Endothelial cell of umbilical vein (primary cell): ENCODE results near the gene RNGTT. TPM values are rescaled to one million over a fixed set of nuclear protein-coding genes. Genes with fewer than 3 reads are reported as not detected.

ENCODE experiments used
- BruUV-seq: library from RNA; stranded (reverse); fragments of 400-500 nt; replicated peaks from 2 replicates; lab custom pipeline; 2021; lab: Mats Ljungman, UMichigan
- CTCF ChIA-PET: fragments of 300-600, 350-600 bp; sonication (Branson Sonifier 250); formaldehyde crosslinking; loops from one replicate; lab custom pipeline; 2021; ENCODE audit warnings: antibody characterized with exemption, inconsistent platforms; lab: Charles Lee
- POLR2A ChIA-PET: fragments of 300-600, 350-600 bp; sonication (Branson Sonifier 250); formaldehyde crosslinking; loops from one replicate; lab custom pipeline; 2021; ENCODE audit warnings: antibody characterized with exemption, inconsistent platforms; lab: Charles Lee
- DNase-seq: peaks from one replicate; pipeline ENCODE4 v3.0.0-alpha.2; 2011; ENCODE audit warnings: low read depth, low spot score
- FAIRE-seq: peaks from 2 replicates; lab custom pipeline; 2011; peaks lifted over from hg19 to GRCh38; lab: Jason Lieb, UNC
- H2AFZ ChIP-seq: 2 replicates; pipeline ENCODE4 v1.6.0; 2012; ENCODE audit warnings: low read depth, low read length, control low read depth, inconsistent platforms
- H3K27ac ChIP-seq: 2 replicates; pipeline ENCODE4 v1.5.1; 2011; ENCODE audit warnings: low read depth, mild to moderate bottlenecking, control low read depth, low read length, moderate library complexity; ENCODE audit not compliant: insufficient read depth
- H3K27me3 ChIP-seq, 2 experiments: 2 replicates each; pipeline versions ENCODE4 v1.6.0 to v1.6.1; 2011; ENCODE audit warnings: low read length in 2 of 2, mixed read lengths in 1 of 2; ENCODE audit not compliant: control insufficient read depth in 2 of 2, insufficient read depth in 2 of 2
- H3K36me3 ChIP-seq, 2 experiments: 2 replicates in 1 of 2; 3 replicates in 1 of 2; pipeline ENCODE4 v1.5.1; 2011; ENCODE audit warnings: low read length in 2 of 2, mild to moderate bottlenecking in 1 of 2, moderate library complexity in 1 of 2; ENCODE audit not compliant: control insufficient read depth in 2 of 2, insufficient read depth in 2 of 2; ENCODE audit errors: extremely low read depth in 1 of 2
- H3K4me1 ChIP-seq: 3 replicates; pipeline ENCODE4 v1.5.1; 2011; ENCODE audit warnings: mild to moderate bottlenecking, low read length; ENCODE audit not compliant: control insufficient read depth, insufficient read depth; ENCODE audit errors: extremely low read depth
- H3K4me2 ChIP-seq: 2 replicates; pipeline ENCODE4 v1.6.1; 2011; ENCODE audit warnings: low read length, control low read depth, mixed read lengths; ENCODE audit not compliant: insufficient read depth
- H3K4me3 ChIP-seq, 3 experiments: fragments of 200-600 bp in 1 of 3; sonication (generic), shearing (Covaris generic) in 1 of 3; replicated peaks in 1 of 3; 2 replicates each; pipeline ENCODE4 v1.5.1; 2011 to 2016; ENCODE audit warnings: control low read depth in 3 of 3, low read length in 3 of 3, mild to moderate bottlenecking in 2 of 3, inconsistent platforms in 1 of 3, low read depth in 1 of 3, moderate library complexity in 1 of 3; ENCODE audit not compliant: insufficient read depth in 1 of 3
- H3K79me2 ChIP-seq: 2 replicates; pipeline ENCODE4 v1.6.0; 2012; ENCODE audit warnings: low read length, inconsistent platforms; ENCODE audit not compliant: control insufficient read depth, insufficient read depth
- H3K9ac ChIP-seq: replicated peaks from 2 replicates; pipeline ENCODE3; 2011; ENCODE audit warnings: low read length, control low read depth; ENCODE audit not compliant: insufficient read depth; ENCODE audit errors: extremely low read depth
- H3K9me1 ChIP-seq: replicated peaks from 3 replicates; pipeline ENCODE4 v1.6.0; 2011; ENCODE audit warnings: mild to moderate bottlenecking, low read length; ENCODE audit not compliant: control insufficient read depth, insufficient read depth; ENCODE audit errors: extremely low read depth
- H3K9me3 ChIP-seq: replicated peaks from 2 replicates; pipeline ENCODE4 v1.5.1; 2012; ENCODE audit warnings: low read length, inconsistent platforms; ENCODE audit not compliant: control insufficient read depth, insufficient read depth
- H4K20me1 ChIP-seq: replicated peaks from 2 replicates; pipeline ENCODE3; 2011; ENCODE audit warnings: mild to moderate bottlenecking, low read length; ENCODE audit not compliant: control insufficient read depth, insufficient read depth; ENCODE audit errors: extremely low read depth
- CTCF ChIP-seq, 2 donors: IDR thresholded peaks; 1 replicate in 1 of 2; 2 replicates in 1 of 2; pipeline ENCODE4 v1.5.1; 2011; ENCODE audit warnings: low read length in 2 of 2, mild to moderate bottlenecking in 2 of 2, moderate library complexity in 2 of 2, control low read depth in 1 of 2, inconsistent platforms in 1 of 2, low read depth in 1 of 2; ENCODE audit not compliant: insufficient read depth in 1 of 2; ENCODE audit errors: extremely low read depth in 1 of 2
- EZH2 ChIP-seq: IDR thresholded peaks from 2 replicates; pipeline ENCODE4 v1.6.1; 2012; ENCODE audit warnings: borderline replicate concordance, low read depth, mild to moderate bottlenecking, moderate library complexity, low read length, inconsistent platforms; ENCODE audit not compliant: severe bottlenecking
- FOS ChIP-seq: IDR thresholded peaks from 2 replicates; pipeline ENCODE4 v1.6.1; 2011; ENCODE audit warnings: mild to moderate bottlenecking, low read length, moderate library complexity, borderline replicate concordance; ENCODE audit not compliant: insufficient read depth
- GATA2 ChIP-seq: IDR thresholded peaks from 2 replicates; pipeline ENCODE4 v1.7.0; 2011; ENCODE audit warnings: low read depth, mild to moderate bottlenecking, moderate library complexity, mixed read lengths, low read length; ENCODE audit not compliant: insufficient read length, insufficient read depth
- JUN ChIP-seq: IDR thresholded peaks from 2 replicates; pipeline ENCODE4 v1.6.1; 2011; ENCODE audit warnings: borderline replicate concordance, low read depth; ENCODE audit not compliant: insufficient read length, insufficient read depth
- MYC ChIP-seq: IDR thresholded peaks from one replicate; pipeline ENCODE4 v1.6.1; 2011; ENCODE audit warnings: mild to moderate bottlenecking, low read depth, low read length
- POLR2A ChIP-seq: IDR thresholded peaks from 2 replicates; pipeline ENCODE4 v1.6.1; 2012; ENCODE audit warnings: low read depth, mild to moderate bottlenecking, control low read depth, low read length
- POLR2AphosphoS5 ChIP-seq: IDR thresholded peaks from 2 replicates; pipeline ENCODE4 v1.6.1; 2012; ENCODE audit warnings: low read depth, mild to moderate bottlenecking, control low read depth, low read length, moderate library complexity; ENCODE audit not compliant: insufficient read depth
- dilution Hi-C: fragments of 300-500 bp; cut with MboI; formaldehyde crosslinking; loops from one replicate; pipeline ENCODE4 v1.15.0; 2019; ENCODE audit warnings: low sequenced_read_pairs; ENCODE audit not compliant: extremely low pct_ligation_motif_present
- intact Hi-C: fragments of 100-400 bp; cut with micrococcal nuclease; formaldehyde crosslinking; loops from one replicate; pipeline ENCODE4 v1.10.0; 2022
- polyA plus RNA-seq, 4 experiments: library from polyadenylated mRNA; depleted of rRNA in 3 of 4; stranded (reverse) in 3 of 4; unstranded in 1 of 4; fragments of >200 nt; gene quantifications; 2 replicates each; pipeline versions ENCODE4 v1.2.1 to v1.2.3, GENCODE V29; 2011 to 2012; ENCODE audit warnings: missing spikeins in 1 of 4
- total RNA-seq: library from RNA; stranded (reverse); gene quantifications from 2 replicates; pipeline ENCODE4 v1.2.3, GENCODE V29; 2021
- TF ChIP-seq, protein P1 (sequence below): IDR thresholded peaks from 2 replicates; pipeline ENCODE4 v1.6.1; 2011; ENCODE audit not compliant: insufficient read depth, insufficient read length

RNGTT gene
- total and polyA plus RNA-seq, 2 donors (not counting 3 experiments of a cell fraction or from before 2014, with no cell fraction given): 2.1 to 13.1 TPM

GRCh38 chr6:88840796-88841539 lies 122.5 kb downstream of the RNGTT start:
- no peaks in the 10 kb centered on the region for H3K27me3 ChIP-seq
- no peaks in the 10 kb centered on the region for H3K4me1 ChIP-seq
- ChIA-PET POLR2A (no interaction called here), CTCF (interaction anchor here (2.1 kb wide), 1 partner anchor 30 kb away, joined by 7 read pairs; no protein-coding TSS in a partner anchor)
- no peaks in the 10 kb centered on the region for H3K79me2 ChIP-seq
- H3K9ac ChIP-seq: no peak overlapping the region
- no peaks in the 10 kb centered on the region for H3K9me3 ChIP-seq
- no peaks in the 10 kb centered on the region for H4K20me1 ChIP-seq
- FAIRE-seq (no peak), DNase-seq (no peak)
- no peak overlapping the region for H2AFZ ChIP-seq
- no peak overlapping the region for H3K4me3 ChIP-seq
- dilution Hi-C loops (no loop called here), intact Hi-C loops (no loop called here)
- H3K9me1 ChIP-seq: no peaks in the 10 kb centered on the region
- no peak for TF ChIP-seq GATA2
- TF ChIP-seq EZH2: no peak
- TF ChIP-seq, protein P1, sequence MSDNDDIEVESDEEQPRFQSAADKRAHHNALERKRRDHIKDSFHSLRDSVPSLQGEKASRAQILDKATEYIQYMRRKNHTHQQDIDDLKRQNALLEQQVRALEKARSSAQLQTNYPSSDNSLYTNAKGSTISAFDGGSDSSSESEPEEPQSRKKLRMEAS: no peak
- TF ChIP-seq JUN: no peak
- no peak for TF ChIP-seq FOS
- no peak overlapping the region for H3K27ac ChIP-seq
- no peaks in the 10 kb centered on the region for H3K36me3 ChIP-seq
- no TSS peak for BruUV-seq
- H3K4me2 ChIP-seq: no peak overlapping the region

DNA sequence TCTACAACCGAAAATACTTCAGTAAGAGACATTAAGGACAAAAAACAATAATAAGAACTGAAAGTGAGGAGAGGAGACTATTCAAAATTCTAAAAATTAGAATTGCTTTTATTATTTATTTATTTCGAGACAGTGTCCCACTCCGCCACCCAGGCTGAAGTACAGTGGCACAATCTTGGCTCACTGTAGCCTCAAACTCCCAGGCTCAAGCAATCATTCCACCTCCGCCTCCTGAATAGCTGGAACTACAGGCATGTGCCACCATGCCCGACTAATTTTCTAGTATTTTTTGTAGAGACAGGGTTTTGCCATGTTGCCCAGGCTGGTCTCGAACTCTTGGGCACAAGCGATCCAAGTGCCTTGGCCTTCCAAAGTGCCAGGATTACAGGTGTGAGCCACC lies 123.1 kb downstream of the RNGTT start:
- H3K27me3 ChIP-seq: no peaks in the 10 kb centered on the region
- no peak for FAIRE-seq
- H3K4me2 ChIP-seq: no peak overlapping the region
- H3K4me3 ChIP-seq: no peak overlapping the region
- no peak for TF ChIP-seq JUN
- no peak for TF ChIP-seq POLR2AphosphoS5
- TF ChIP-seq POLR2A: no peak
- TF ChIP-seq CTCF (IDR thresholded peaks at IDR 0.05; ENCODE audit: extremely low read depth in 1 of 2, insufficient read depth in 1 of 2, low read depth in 1 of 2, low read length in 2 of 2): no peak
- no peak for TF ChIP-seq GATA2
- no peak for TF ChIP-seq FOS
- no peak for TF ChIP-seq MYC
- TF ChIP-seq, protein P1: no peak
- TF ChIP-seq EZH2: no peak
- H3K9ac ChIP-seq: no peak overlapping the region
- no peaks in the 10 kb centered on the region for H3K79me2 ChIP-seq
- BruUV-seq: no TSS peak
- no peaks in the 10 kb centered on the region for H3K36me3 ChIP-seq
- DNase-seq: no peak
- no peaks in the 10 kb centered on the region for H3K4me1 ChIP-seq
- H4K20me1 ChIP-seq: no peaks in the 10 kb centered on the region
- H3K9me1 ChIP-seq: no peaks in the 10 kb centered on the region
- dilution Hi-C loops: no loop called here
- POLR2A ChIA-PET: no interaction called here
- H3K9me3 ChIP-seq: no peaks in the 10 kb centered on the region
- no peak overlapping the region for H2AFZ ChIP-seq
- CTCF ChIA-PET: interaction anchor here (0.8 to 2.1 kb wide), 2 partner anchors 28 to 31 kb away, joined by 3 to 7 read pairs; no protein-coding TSS in a partner anchor
- H3K27ac ChIP-seq: no peak overlapping the region
- intact Hi-C loops: no loop called here
